Measurements from ENCODE around the gene SCD5. TPM values are rescaled to one million over a fixed set of nuclear protein-coding genes. Genes with fewer than 3 reads are reported as not detected.

The SCD5 gene
- polyA plus RNA-seq, 5 donors, result 35.5 to 41.9 (median 38.5) TPM

DNA sequence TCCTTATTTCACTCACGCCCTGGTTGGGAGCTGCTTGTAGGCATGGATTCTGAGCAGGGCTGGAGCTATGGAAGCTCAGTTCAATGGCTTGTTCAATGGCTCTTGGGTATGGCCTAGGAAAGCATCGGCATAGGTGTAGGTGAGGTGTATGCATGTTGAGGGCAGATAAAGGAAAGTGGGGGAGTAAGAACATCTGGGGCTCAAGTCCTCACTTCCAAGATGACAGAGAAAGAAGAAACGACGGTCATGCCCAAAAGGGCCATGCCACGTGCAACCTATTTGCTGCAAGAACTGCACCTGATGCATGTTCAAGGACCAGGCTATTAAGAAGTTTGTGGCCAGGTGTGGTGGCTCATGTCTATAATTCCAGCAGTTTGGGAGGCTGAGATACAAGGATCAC, 23.4 kb downstream of the SCD5 start:
- DNase-seq, result no peak

GRCh38 chr4:82774711-82775171, 23.9 kb downstream of the SCD5 start:
- no peak for DNase-seq

DNA sequence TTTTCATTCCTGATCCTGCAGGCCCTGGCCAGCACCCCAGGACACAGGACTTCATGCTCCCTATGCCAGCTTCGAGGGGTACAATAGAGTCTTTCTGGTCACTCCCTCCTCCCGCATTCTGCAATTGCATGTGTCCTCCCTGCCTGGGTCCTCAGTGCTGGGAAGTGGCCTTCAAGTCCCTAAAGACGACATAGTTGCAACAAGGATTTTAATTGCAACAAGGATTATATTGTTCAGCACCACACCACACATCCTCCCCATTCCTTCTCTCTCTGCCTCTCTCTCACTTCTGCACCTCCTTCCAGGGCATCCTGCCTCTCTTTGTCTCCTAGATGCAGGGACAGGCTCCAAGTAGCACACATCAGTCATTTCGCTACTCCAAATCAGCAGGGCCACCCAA, 25.5 kb downstream of the SCD5 start:
- DNase-seq, result no peak

GRCh38 chr4:82770607-82771006, 28.0 kb downstream of the SCD5 start:
- DNase-seq, result no peak

DNA sequence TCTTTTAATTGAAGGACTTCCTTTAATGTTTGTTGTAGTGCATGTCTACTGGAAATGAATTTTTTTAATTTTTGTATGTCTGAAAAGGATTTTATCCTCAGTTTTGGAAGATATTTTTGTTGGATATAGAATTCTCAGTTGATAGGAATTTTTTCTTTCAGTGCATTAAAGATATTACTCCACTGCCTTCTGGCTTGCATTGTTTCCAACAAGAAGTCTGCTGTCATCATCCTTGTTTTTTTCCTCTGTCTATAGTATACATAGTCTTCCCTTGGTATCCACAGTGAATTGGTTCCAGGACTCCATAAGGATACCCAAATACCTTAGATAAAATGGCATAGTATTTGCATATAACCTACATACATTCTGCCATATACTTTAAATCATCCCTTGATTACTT, 33.5 kb downstream of the SCD5 start:
- no peak for DNase-seq

GRCh38 chr4:82761229-82761628, 37.4 kb downstream of the SCD5 start:
- DNase-seq, result no peak

DNA sequence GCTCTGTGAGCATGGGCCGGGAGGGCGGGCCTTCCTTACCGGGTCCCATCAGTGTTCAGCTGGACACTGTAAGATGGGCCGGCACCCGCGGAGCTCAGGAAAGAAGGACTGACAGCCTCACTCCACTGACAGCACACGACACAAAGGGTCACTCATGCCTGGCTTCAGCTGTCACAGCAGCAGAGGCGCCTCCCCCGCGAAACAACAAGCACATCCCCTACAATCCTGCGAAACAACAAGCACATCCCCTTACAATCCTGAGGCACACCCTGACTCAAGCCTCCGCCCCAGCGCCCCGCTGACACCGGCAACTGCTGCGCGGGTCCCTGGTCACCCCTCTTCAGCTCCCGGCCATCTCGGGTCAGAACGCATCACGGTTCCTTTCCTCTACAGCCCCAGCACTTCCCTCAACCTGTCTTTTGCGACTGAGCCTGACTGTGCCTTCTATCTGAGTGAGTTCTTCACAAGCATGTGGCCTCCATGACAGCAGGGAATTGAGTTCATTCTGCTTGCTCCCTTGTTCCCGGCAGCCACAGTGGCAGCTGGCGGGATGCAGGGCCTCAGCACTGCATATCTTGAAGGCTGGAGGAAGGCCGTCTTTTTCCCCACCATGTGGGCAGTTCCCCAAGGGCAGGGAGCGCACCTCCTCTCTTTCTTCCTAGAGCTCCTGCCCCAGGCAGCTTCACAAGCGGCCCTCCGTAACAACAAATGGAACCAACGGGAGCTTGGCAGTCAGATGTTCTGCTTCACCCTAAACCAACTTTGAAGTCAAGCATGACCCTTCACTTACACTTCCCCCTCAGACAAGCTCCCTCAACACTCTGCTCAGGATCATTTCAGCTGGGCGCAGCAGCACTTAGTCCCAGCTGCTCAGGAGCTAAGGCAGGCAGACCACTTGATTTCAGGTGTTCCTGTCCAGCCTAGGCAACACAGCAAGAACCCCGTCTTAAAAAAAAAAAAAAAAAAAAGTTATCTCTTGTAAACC, 39.6 kb downstream of the SCD5 start:
- no peak for DNase-seq

DNA sequence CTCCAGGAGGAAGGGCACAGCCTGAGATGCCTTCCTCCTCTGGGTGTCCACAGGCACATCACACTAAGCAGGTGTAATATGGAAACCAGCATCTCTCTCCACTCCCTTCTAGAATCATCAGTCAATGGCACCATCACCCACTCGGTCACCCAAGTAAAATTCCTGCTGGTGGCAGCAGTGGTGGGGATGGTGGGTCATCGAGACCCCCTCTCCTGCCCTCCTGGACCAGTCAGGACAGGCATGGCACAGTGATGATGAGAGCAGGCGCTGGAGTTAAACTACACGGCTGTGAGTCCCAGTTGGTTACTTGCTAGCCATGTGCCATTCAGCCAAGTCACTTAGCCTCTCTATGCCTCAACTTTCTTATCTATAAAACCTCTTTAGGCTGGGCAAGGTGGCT, 42.5 kb downstream of the SCD5 start:
- no peak for DNase-seq

DNA sequence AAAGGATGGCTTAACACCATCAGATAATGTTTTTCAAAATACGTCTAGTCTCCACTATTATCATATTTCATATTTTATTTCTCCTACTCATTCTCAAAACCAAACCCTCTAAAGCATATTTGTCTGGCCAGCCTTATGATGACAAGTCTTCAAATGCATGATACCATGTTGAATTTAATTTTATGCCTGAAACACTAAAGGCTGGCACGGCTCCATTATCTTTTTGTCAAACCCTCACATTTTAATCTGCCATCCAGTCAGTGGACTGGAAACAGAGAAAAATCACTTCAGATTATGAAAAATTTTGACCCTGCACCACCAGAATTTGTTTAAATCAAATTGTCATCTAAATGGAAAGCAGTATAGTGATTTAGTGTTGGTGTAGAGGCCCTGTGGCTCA, 42.9 kb downstream of the SCD5 start:
- no peak for DNase-seq

GRCh38 chr4:82754513-82755165, 44.0 kb downstream of the SCD5 start:
- DNase-seq, result no peak

- DNase-seq, result no peak
These were observed 44.7 kb downstream of the SCD5 start for GRCh38 chr4:82753725-82754410.

DNA sequence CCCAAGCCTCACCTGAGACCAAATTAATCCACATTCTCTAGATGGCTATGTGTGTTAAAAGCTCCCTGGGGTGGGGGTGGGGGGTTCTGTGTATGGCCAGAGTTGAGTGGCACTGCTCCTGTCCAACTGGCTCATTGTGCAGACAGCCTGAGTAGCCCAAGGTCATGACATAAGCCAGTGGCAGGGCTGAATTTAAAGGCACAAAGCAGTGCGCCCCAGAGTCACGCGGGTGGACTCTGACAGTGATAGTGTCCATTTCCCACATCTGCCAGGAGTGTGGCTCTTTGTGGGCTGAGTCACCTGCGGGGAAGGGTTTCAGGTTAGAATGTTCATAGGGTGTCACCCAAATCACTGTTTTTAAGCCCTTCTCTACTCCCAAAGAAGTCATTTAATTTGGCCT, 45.4 kb downstream of the SCD5 start:
- DNase-seq, result no peak

DNA sequence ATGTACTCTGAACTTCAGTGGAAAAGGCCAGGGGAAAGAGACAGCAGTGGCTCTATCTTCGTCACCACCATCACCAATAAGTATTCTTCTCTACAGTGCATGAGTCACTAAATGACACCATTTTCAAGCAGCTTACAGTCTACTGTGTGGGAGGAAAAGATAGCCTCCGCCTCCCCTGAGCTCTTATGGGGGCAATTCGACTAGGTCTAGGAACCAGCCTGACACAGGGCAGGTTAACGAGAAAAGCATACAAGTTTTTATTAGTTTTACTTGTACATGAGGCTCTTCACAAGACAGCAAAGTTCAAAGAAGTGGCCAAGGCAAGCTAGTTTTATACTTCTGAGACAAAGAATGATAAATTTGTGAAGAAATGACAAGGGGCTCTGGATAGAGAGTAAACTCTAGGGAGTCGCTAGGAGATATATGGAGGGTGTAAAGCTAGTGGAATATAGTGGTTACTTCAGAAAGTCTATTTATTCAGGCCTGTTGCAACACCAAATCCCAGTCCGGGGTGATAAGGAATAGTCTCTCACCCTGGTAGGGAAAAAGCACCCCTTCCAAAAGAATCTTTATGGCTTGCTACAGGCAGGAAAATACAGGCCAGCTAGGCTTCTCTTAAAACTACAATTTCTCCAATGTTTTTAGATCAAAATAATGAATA, 49.7 kb downstream of the SCD5 start:
- DNase-seq, result no peak

GRCh38 chr4:82747686-82748575, 50.7 kb downstream of the SCD5 start:
- DNase-seq, result no peak

- no peak for DNase-seq
These were observed 51.7 kb downstream of the SCD5 start for GRCh38 chr4:82746705-82747574.

DNA sequence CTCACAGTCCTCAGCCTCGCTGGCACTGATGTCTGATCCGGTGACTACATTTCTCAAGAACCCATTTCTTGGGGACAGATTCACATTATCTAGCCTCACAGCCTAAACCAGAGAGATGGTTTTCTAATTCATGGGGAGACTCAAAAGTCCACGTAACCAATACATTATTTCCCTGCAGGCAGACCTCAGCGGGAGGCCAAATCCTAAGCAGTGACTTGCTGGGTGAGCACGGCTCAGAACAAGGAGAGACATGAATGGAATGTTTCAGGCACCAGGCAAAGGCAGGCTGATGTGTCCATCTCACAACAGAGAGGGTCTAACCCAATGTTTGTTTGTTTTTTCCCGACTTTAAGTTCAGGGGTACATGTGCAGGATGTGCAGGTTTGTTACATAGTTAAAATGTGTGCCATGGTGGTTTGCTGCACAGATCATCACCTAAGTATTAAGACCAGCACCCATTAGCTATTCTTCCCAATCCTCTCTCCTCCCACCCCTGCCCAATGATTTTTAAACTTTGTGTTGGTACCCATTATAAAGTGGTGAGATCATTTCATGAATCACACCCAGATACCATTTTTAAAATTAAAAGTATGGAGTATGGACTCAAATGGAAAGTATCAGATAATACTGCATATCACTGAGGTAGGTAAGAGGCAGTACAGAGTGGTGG, 53.3 kb downstream of the SCD5 start:
- DNase-seq, result no peak

GRCh38 chr4:82744284-82744968, 54.2 kb downstream of the SCD5 start:
- DNase-seq, result peak; percentile 48 to 59

DNA sequence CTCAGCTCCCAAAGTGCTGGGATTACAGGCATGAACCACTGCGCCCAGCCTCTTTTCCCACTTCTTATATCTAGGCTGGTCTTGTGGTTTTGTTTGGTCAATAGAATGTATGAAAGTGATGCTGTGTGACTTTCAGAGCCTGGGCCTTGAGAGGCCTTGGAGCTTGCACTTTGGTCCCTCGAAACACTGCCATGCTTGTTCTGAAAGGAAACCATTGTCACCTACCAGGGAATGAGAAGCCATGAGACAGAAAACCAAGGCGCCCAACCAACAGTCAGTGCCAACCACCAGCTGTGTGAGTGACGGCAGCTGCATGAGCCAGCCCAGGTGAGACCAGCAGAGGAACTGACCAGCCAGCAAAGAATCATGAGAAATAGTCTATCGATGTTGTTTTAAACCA, 57.4 kb downstream of the SCD5 start:
- no peak for DNase-seq
